Superior temporal gyrus (tissue), 1 donor: Measurements from ENCODE around the gene GPR78.

Experiments used
- DNase-seq: peaks from one replicate; pipeline ENCODE4 v3.0.0-alpha.2; 2016; ENCODE audit errors: extremely low spot score

The GPR78 gene

GRCh38 chr4:8586671-8587468, 6.7 kb downstream of the GPR78 start:
- DNase-seq: no peak

- DNase-seq: no peak
Measured at GRCh38 chr4:8587469-8588195, 7.4 kb downstream of the GPR78 start.

GRCh38 chr4:8588196-8588470, 7.9 kb downstream of the GPR78 start:
- DNase-seq: no peak

GRCh38 chr4:8589336-8589735, 9.1 kb downstream of the GPR78 start:
- DNase-seq: no peak

GRCh38 chr4:8589823-8590545, 9.8 kb downstream of the GPR78 start:
- no peak for DNase-seq

- no peak for DNase-seq
Measured at GRCh38 chr4:8590546-8590880, 10.3 kb downstream of the GPR78 start.

GRCh38 chr4:8591114-8591513, 10.9 kb downstream of the GPR78 start:
- no peak for DNase-seq

- no peak for DNase-seq
Measured at GRCh38 chr4:8591626-8592365, 11.6 kb downstream of the GPR78 start.

- DNase-seq: no peak
Measured at GRCh38 chr4:8592366-8593263, 12.4 kb downstream of the GPR78 start, which contains the start of gene CPZ. CPZ (plus strand) TSS chr4:8592765; CDS start chr4:8592834, 69 bp downstream.

- DNase-seq: no peak
Measured at GRCh38 chr4:8593264-8594096, 13.3 kb downstream of the GPR78 start.

- DNase-seq: peak; percentile 84
Measured at GRCh38 chr4:8594097-8595038, 14.2 kb downstream of the GPR78 start.

- no peak for DNase-seq
Measured at GRCh38 chr4:8595237-8596087, 15.3 kb downstream of the GPR78 start.

- no peak for DNase-seq
Measured at GRCh38 chr4:8596891-8597290, 16.7 kb downstream of the GPR78 start.

GRCh38 chr4:8597319-8597718, 17.1 kb downstream of the GPR78 start:
- DNase-seq: no peak

- DNase-seq: no peak
Measured at GRCh38 chr4:8597791-8598190, 17.6 kb downstream of the GPR78 start.

GRCh38 chr4:8598391-8599090, 18.3 kb downstream of the GPR78 start:
- no peak for DNase-seq

- no peak for DNase-seq
Measured at GRCh38 chr4:8599091-8599460, 18.9 kb downstream of the GPR78 start.

- no peak for DNase-seq
Measured at GRCh38 chr4:8599657-8600056, 19.5 kb downstream of the GPR78 start.
